GM12878 (cell line): ENCODE measurements around the gene RIMBP2. TPM values are rescaled to one million over a fixed set of nuclear protein-coding genes. Genes with fewer than 3 reads are reported as not detected.

Experiments used
- ATAC-seq: fragments of 200-7000 bp; cut with Tn5 transposase; 3 replicates; pipeline ENCODE4 v1.9.1; 2020; ENCODE audit warnings: mild to moderate bottlenecking, moderate library complexity
- BruUV-seq: library from RNA; stranded (reverse); fragments of 400-500 nt; replicated peaks from 2 replicates; lab custom pipeline; 2021; lab: Mats Ljungman, UMichigan
- CTCF ChIA-PET: fragments of 300-600 bp; sonication (Branson Sonifier 250); formaldehyde crosslinking; extraction: SDS; loops from one replicate; lab custom pipeline; 2021; ENCODE audit warnings: inconsistent platforms; lab: Yijun Ruan, JAX
- POLR2A ChIA-PET: fragments of 350-600 bp; formaldehyde crosslinking; extraction: SDS; loops from one replicate; lab custom pipeline; 2021; ENCODE audit warnings: inconsistent platforms; lab: Charles Lee
- RAD21 ChIA-PET: fragments of 300-600 bp; sonication (Branson Sonifier 250); formaldehyde crosslinking; loops from one replicate; lab custom pipeline; 2023; ENCODE audit warnings: antibody characterized with exemption; ENCODE audit not compliant: unreplicated experiment; lab: Charles Lee
- SMC1A ChIA-PET: fragments of 300-600 bp; sonication (Branson Sonifier 250); formaldehyde crosslinking; loops from one replicate; lab custom pipeline; 2023; ENCODE audit not compliant: unreplicated experiment, uncharacterized antibody; lab: Charles Lee
- DNase-seq: peaks from one replicate; pipeline ENCODE4 v3.0.0-alpha.2; 2011; ENCODE audit warnings: low read depth, low spot score
- FAIRE-seq: peaks from 3 replicates; lab custom pipeline; 2011; peaks lifted over from hg19 to GRCh38; lab: Jason Lieb, UNC
- H2AFZ ChIP-seq: 2 replicates; pipeline ENCODE4 v1.6.0; 2011; ENCODE audit warnings: low read depth, low read length, control low read depth; ENCODE audit not compliant: control insufficient read depth
- H3K27ac ChIP-seq: 2 replicates; pipeline ENCODE4 v1.5.1; 2011; ENCODE audit warnings: control low read depth; ENCODE audit not compliant: control insufficient read depth, insufficient read depth
- H3K27me3 ChIP-seq, 2 experiments: replicated peaks in 1 of 2; 2 replicates each; pipeline versions ENCODE4 v1.6.0 to v1.6.1; 2011; ENCODE audit warnings: low read length in 1 of 2; ENCODE audit not compliant: control insufficient read depth in 2 of 2, insufficient read depth in 2 of 2
- H3K36me3 ChIP-seq, 2 experiments: 2 replicates each; pipeline ENCODE4 v1.5.1; 2011; ENCODE audit warnings: low read length in 1 of 2; ENCODE audit not compliant: control insufficient read depth in 2 of 2, insufficient read depth in 2 of 2
- H3K4me1 ChIP-seq: 2 replicates; pipeline ENCODE4 v1.6.1; 2011; ENCODE audit warnings: mild to moderate bottlenecking, low read length, moderate library complexity, mixed read lengths; ENCODE audit not compliant: control insufficient read depth, insufficient read depth
- H3K4me2 ChIP-seq: 2 replicates; pipeline ENCODE4 v1.6.0; 2011; ENCODE audit warnings: control low read depth; ENCODE audit not compliant: control insufficient read depth, insufficient read depth
- H3K4me3 ChIP-seq: fragments of 200-600 bp; sonication (generic); 2 replicates; pipeline ENCODE4 v1.5.1; 2016
- H3K79me2 ChIP-seq: 2 replicates; pipeline ENCODE4 v1.6.0; 2011; ENCODE audit warnings: low read length; ENCODE audit not compliant: control insufficient read depth, insufficient read depth
- H3K9ac ChIP-seq: 2 replicates; pipeline ENCODE4 v1.8.0; 2011; ENCODE audit warnings: low read length, control low read depth, mixed read lengths; ENCODE audit not compliant: control insufficient read depth, insufficient read depth
- H3K9me3 ChIP-seq: replicated peaks from 3 replicates; pipeline ENCODE4 v1.5.1; 2011; ENCODE audit warnings: mild to moderate bottlenecking, low read length; ENCODE audit not compliant: control insufficient read depth, insufficient read depth
- H4K20me1 ChIP-seq: 2 replicates; pipeline ENCODE4 v1.6.0; 2011; ENCODE audit not compliant: control insufficient read depth, insufficient read depth
- ASH2L ChIP-seq: fragments of 300-600, 200-600 bp; sonication (generic); IDR thresholded peaks from 2 replicates; pipeline ENCODE4 v1.6.1; 2017; ENCODE audit warnings: low read depth, mild to moderate bottlenecking, borderline replicate concordance
- CBFB ChIP-seq: IDR thresholded peaks from 2 replicates; pipeline ENCODE4 v1.6.1; 2016; ENCODE audit warnings: antibody characterized with exemption, low read depth
- CBX3 ChIP-seq: fragments of 200-600 bp; sonication (generic); IDR thresholded peaks from 2 replicates; pipeline ENCODE4 v1.6.1; 2016; ENCODE audit warnings: low read depth, borderline replicate concordance
- FOXK2 ChIP-seq: fragments of 450-650 bp; IDR thresholded peaks from 2 replicates; pipeline ENCODE4 v1.6.1; 2017; ENCODE audit warnings: mild to moderate bottlenecking, moderate library complexity
- FOXM1 ChIP-seq: IDR thresholded peaks from 2 replicates; pipeline ENCODE4 v1.6.1; 2012; ENCODE audit warnings: low read depth, mild to moderate bottlenecking, inconsistent platforms, low read length, moderate library complexity
- HCFC1 ChIP-seq: fragments of 150-350 bp; IDR thresholded peaks from 2 replicates; pipeline ENCODE4 v1.6.1; 2014; ENCODE audit warnings: low read length
- IRF3 ChIP-seq: fragments of 450-650 bp; IDR thresholded peaks from 2 replicates; pipeline ENCODE4 v1.6.1; 2014; ENCODE audit warnings: mild to moderate bottlenecking
- KAT2A ChIP-seq: conservative IDR thresholded peaks from 2 replicates; pipeline ENCODE4 v1.6.1; 2011; ENCODE audit warnings: low read depth, low read length; ENCODE audit not compliant: control insufficient read depth
- NFXL1 ChIP-seq: fragments of 450-650 bp; IDR thresholded peaks from 2 replicates; pipeline ENCODE4 v1.6.1; 2017; ENCODE audit warnings: antibody characterized with exemption, mild to moderate bottlenecking, borderline replicate concordance
- NR2F1 ChIP-seq: fragments of 450-650 bp; conservative IDR thresholded peaks from 2 replicates; pipeline ENCODE4 v1.6.1; 2017; ENCODE audit warnings: mild to moderate bottlenecking
- RAD21 ChIP-seq: IDR thresholded peaks from 2 replicates; pipeline ENCODE4 v1.6.1; 2011; ENCODE audit warnings: mild to moderate bottlenecking, low read depth, low read length, moderate library complexity; ENCODE audit not compliant: insufficient read depth
- SMARCA5 ChIP-seq: fragments of 450-650 bp; IDR thresholded peaks from 2 replicates; pipeline ENCODE4 v1.6.1; 2017; ENCODE audit warnings: mild to moderate bottlenecking
- SPI1 ChIP-seq: IDR thresholded peaks from 2 replicates; pipeline ENCODE4 v1.6.1; 2011; ENCODE audit warnings: low read depth, mild to moderate bottlenecking, low read length, moderate library complexity, borderline replicate concordance; ENCODE audit not compliant: insufficient read depth
- STAT3 ChIP-seq: IDR thresholded peaks from 2 replicates; pipeline ENCODE4 v1.6.1; 2011; ENCODE audit warnings: low read depth, low read length, improper control_type of control experiment
- TCF7 ChIP-seq: IDR thresholded peaks from 2 replicates; pipeline ENCODE4 v1.6.1; 2014; ENCODE audit warnings: antibody characterized with exemption, borderline replicate concordance
- WRNIP1 ChIP-seq: IDR thresholded peaks from 2 replicates; pipeline ENCODE4 v1.6.1; 2011; ENCODE audit warnings: low read depth, low read length, improper control_type of control experiment, borderline replicate concordance
- whole genome bisulfite sequencing: methylation state at CpG from one replicate; pipeline ENCODE4 v1.1.6; 2016; ENCODE audit warnings: low lambda C conversion rate; ENCODE audit not compliant: insufficient replicate concordance, insufficient coverage; ENCODE audit errors: missing lambda C conversion rate; 5-methylcytosine and 5-hydroxymethylcytosine counted together
- in situ Hi-C: fragments of 300-500 bp; cut with MboI; formaldehyde crosslinking; loops from 9 replicates; pipeline ENCODE4 v1.14.3; 2018; ENCODE audit warnings: mixed read lengths
- intact Hi-C: fragments of 100-400 bp; cut with micrococcal nuclease; formaldehyde crosslinking; loops from one replicate; pipeline ENCODE4 v1.14.2; 2022; ENCODE audit not compliant: unreplicated experiment
- polyA plus RNA-seq, 11 experiments: library from polyadenylated mRNA; depleted of rRNA in 4 of 11; unstranded in 6 of 11; stranded (reverse) in 5 of 11; fragments of >200 nt; fragmentation: Nextera tagmentation in 4 of 11; fragmentation: Illumina TruSeq in 1 of 11; extraction: Ambion mirVana in 4 of 11; extraction: Trizol in 1 of 11; gene quantifications; 1 replicate in 1 of 11; 2 replicates in 10 of 11; pipeline versions ENCODE4 v1.2.1 to v1.2.3, GENCODE V29; 2011 to 2016; ENCODE audit warnings: inconsistent platforms in 2 of 11, missing spikeins in 2 of 11, low read depth in 1 of 11
- total RNA-seq, 4 experiments: library from RNA; depleted of rRNA in 3 of 4; stranded (reverse); fragments of >200 nt in 3 of 4; fragmentation: Illumina TruSeq in 1 of 4; extraction: Trizol in 1 of 4; gene quantifications; 2 replicates each; pipeline versions ENCODE4 v1.2.1 to v1.2.3, GENCODE V29; 2013 to 2021
- TF ChIP-seq, protein P1 (sequence below): IDR thresholded peaks from 2 replicates; pipeline ENCODE4 v1.6.1; 2011; ENCODE audit warnings: mild to moderate bottlenecking, low read depth, low read length, moderate library complexity; ENCODE audit not compliant: insufficient replicate concordance
- TF ChIP-seq, protein P2 (sequence below): fragments of 450-650 bp; conservative IDR thresholded peaks from 2 replicates; pipeline ENCODE4 v1.6.1; 2017; ENCODE audit warnings: mild to moderate bottlenecking, moderate library complexity
- TF ChIP-seq, protein P3 (sequence below): fragments of 450-650 bp; formaldehyde crosslinking; IDR thresholded peaks from 2 replicates; pipeline ENCODE4 v1.4.0; 2022; ENCODE audit warnings: mild to moderate bottlenecking, moderate library complexity

The RIMBP2 gene
- total and polyA plus RNA-seq, 10 of the 15 experiments (the other 5 are each of a cell fraction or from before 2014, with no cell fraction given): 0.04 to 2.9 (median 0.07) TPM; not detected in 1

DNA sequence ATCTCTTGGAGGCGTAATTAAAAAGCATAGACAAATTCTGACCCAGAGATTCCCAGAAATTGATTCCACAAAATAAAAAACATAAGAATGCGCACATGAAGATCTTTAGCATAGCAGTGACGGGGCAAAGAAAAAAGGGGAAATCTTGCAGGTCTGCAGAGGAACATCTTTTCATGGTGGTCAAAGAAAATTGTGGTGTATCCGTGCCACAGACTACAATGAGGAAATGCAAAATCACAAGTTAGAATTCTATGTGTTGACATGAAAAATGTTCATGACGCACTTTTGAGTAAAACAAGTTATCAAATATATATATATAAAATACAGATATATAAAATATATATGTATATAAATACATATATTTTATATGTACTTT is 101.6 kb downstream of the RIMBP2 start:
- TF ChIP-seq, protein P1, sequence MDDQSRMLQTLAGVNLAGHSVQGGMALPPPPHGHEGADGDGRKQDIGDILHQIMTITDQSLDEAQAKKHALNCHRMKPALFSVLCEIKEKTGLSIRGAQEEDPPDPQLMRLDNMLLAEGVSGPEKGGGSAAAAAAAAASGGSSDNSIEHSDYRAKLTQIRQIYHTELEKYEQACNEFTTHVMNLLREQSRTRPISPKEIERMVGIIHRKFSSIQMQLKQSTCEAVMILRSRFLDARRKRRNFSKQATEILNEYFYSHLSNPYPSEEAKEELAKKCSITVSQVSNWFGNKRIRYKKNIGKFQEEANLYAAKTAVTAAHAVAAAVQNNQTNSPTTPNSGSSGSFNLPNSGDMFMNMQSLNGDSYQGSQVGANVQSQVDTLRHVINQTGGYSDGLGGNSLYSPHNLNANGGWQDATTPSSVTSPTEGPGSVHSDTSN: no peak
- TF ChIP-seq SPI1 (no peak), NFXL1 (no peak), STAT3 (no peak), ASH2L (no peak), KAT2A (no peak), IRF3 (no peak), CBFB (no peak), NR2F1 (no peak), RAD21 (no peak), FOXM1 (no peak), SMARCA5 (no peak), CBX3 (no peak), TCF7 (no peak), FOXK2 (no peak), WRNIP1 (no peak), HCFC1 (no peak)
- TF ChIP-seq, protein P2, sequence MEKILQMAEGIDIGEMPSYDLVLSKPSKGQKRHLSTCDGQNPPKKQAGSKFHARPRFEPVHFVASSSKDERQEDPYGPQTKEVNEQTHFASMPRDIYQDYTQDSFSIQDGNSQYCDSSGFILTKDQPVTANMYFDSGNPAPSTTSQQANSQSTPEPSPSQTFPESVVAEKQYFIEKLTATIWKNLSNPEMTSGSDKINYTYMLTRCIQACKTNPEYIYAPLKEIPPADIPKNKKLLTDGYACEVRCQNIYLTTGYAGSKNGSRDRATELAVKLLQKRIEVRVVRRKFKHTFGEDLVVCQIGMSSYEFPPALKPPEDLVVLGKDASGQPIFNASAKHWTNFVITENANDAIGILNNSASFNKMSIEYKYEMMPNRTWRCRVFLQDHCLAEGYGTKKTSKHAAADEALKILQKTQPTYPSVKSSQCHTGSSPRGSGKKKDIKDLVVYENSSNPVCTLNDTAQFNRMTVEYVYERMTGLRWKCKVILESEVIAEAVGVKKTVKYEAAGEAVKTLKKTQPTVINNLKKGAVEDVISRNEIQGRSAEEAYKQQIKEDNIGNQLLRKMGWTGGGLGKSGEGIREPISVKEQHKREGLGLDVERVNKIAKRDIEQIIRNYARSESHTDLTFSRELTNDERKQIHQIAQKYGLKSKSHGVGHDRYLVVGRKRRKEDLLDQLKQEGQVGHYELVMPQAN: no peak
- TF ChIP-seq, protein P3, sequence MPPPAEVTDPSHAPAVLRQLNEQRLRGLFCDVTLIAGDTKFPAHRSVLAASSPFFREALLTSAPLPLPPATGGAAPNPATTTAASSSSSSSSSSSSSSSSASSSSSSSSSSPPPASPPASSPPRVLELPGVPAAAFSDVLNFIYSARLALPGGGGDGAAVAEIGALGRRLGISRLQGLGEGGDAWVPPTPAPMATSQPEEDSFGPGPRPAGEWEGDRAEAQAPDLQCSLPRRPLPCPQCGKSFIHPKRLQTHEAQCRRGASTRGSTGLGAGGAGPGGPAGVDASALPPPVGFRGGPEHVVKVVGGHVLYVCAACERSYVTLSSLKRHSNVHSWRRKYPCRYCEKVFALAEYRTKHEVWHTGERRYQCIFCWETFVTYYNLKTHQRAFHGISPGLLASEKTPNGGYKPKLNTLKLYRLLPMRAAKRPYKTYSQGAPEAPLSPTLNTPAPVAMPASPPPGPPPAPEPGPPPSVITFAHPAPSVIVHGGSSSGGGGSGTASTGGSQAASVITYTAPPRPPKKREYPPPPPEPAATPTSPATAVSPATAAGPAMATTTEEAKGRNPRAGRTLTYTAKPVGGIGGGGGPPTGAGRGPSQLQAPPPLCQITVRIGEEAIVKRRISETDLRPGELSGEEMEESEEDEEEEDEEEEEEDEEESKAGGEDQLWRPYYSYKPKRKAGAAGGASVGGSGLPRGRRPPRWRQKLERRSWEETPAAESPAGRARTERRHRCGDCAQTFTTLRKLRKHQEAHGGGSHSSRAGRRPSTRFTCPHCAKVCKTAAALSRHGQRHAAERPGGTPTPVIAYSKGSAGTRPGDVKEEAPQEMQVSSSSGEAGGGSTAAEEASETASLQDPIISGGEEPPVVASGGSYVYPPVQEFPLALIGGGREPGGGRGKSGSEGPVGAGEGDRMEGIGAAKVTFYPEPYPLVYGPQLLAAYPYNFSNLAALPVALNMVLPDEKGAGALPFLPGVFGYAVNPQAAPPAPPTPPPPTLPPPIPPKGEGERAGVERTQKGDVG: no peak
- H3K27ac ChIP-seq: no peak overlapping the region
- no peak overlapping the region for H3K9ac ChIP-seq
- H3K27me3 ChIP-seq: no peaks in the 10 kb centered on the region
- H3K36me3 ChIP-seq: no peaks in the 10 kb centered on the region
- no peaks in the 10 kb centered on the region for H3K79me2 ChIP-seq
- ATAC-seq (no peak), FAIRE-seq (no peak), DNase-seq (no peak)
- no peaks in the 10 kb centered on the region for H3K4me1 ChIP-seq
- ChIA-PET RAD21 (no interaction called here), CTCF (no interaction called here), SMC1A (no interaction called here), POLR2A (no interaction called here)
- no peaks in the 10 kb centered on the region for H3K9me3 ChIP-seq
- H3K4me2 ChIP-seq: no peak overlapping the region
- H4K20me1 ChIP-seq: no peaks in the 10 kb centered on the region
- no TSS peak for BruUV-seq
- H2AFZ ChIP-seq: no peak overlapping the region
- H3K4me3 ChIP-seq: no peak overlapping the region
- 63% methylated on average over 5 of the region's 5 CpGs for WGBS
- in situ Hi-C loops: no loop called here
- intact Hi-C loops: no loop called here
